SK-N-SH (cell line): ENCODE measurements around the gene ZNF117.

ENCODE experiments used
- EP300 ChIP-seq, 2 experiments: IDR thresholded peaks; 2 replicates each; pipeline versions ENCODE4 v1.4.0 to v1.6.1; 2012; ENCODE audit warnings: borderline replicate concordance in 1 of 2, low read depth in 1 of 2, low read length in 1 of 2
- FOXJ3 ChIP-seq: sonication (generic); formaldehyde crosslinking; IDR thresholded peaks from 2 replicates; pipeline ENCODE4 v1.5.1; 2020; ENCODE audit warnings: mild to moderate bottlenecking, missing genetic modification reagents
- FOXM1 ChIP-seq: IDR thresholded peaks from 2 replicates; pipeline ENCODE4 v1.4.0; 2012; ENCODE audit warnings: low read depth, mild to moderate bottlenecking
- POLR2AphosphoS5 ChIP-seq: IDR thresholded peaks from 2 replicates; pipeline ENCODE4 v1.6.1; 2012; ENCODE audit warnings: low read depth, low read length
- RAD21 ChIP-seq: IDR thresholded peaks from 2 replicates; pipeline ENCODE4 v1.6.1; 2012; ENCODE audit warnings: mild to moderate bottlenecking, low read length
- RFX5 ChIP-seq: IDR thresholded peaks from 2 replicates; pipeline ENCODE4 v1.6.1; 2012; ENCODE audit warnings: mild to moderate bottlenecking, improper control_type of control experiment, low read length
- SIN3A ChIP-seq: IDR thresholded peaks from 2 replicates; pipeline ENCODE4 v1.6.1; 2012; ENCODE audit warnings: low read depth, mild to moderate bottlenecking, low read length, moderate library complexity, borderline replicate concordance
- SMC3 ChIP-seq: IDR thresholded peaks from 2 replicates; pipeline ENCODE4 v1.6.1; 2012; ENCODE audit warnings: low read depth, low read length, improper control_type of control experiment
- TF ChIP-seq, protein P1 (sequence below): fragments of 200-600 bp; sonication (generic); IDR thresholded peaks from 2 replicates; pipeline ENCODE4 v1.6.1; 2017; ENCODE audit warnings: antibody characterized with exemption, mild to moderate bottlenecking, moderate library complexity
- TF ChIP-seq, protein P2 (sequence below): IDR thresholded peaks from 2 replicates; pipeline ENCODE4; 2012
- TF ChIP-seq, protein P3 (sequence below): IDR thresholded peaks from 2 replicates; pipeline ENCODE4 v1.4.0; 2012; ENCODE audit warnings: low read depth
- TF ChIP-seq, protein P4 (sequence below): IDR thresholded peaks from 2 replicates; pipeline ENCODE4 v1.6.1; 2012; ENCODE audit warnings: mild to moderate bottlenecking, low read depth, low read length, moderate library complexity
- TF ChIP-seq, protein P5 (sequence below): fragments of 150-350 bp; IDR thresholded peaks from 2 replicates; pipeline ENCODE4 v1.6.1; 2017; ENCODE audit warnings: antibody characterized with exemption, low read length, low read depth, borderline replicate concordance

DNA sequence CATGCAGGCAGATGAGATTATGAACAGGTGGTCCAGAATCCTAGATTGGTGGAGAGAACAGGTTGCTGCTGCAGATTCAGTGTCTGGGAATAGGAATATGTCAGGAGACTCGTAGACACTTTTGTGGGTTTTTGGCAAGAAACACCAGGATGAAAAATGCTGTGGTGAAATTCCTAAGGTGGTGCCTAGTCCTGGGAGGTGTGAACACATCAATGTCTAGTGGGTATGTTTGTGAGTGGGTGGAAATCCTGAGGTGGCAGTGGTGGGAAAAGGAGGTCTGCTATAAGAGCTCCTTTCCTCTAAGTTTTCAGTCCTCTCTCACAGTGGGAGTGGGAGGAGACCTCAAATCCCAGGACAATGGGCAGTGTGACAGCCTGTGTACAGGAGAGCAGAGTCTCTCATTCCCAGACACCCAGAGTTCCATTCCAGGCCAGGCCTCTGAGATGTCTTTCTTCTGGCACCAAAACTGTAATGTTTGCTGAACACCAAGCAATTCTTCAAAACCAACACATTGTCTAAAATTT lies 10.5 kb upstream of the ZNF117 start:
- TF ChIP-seq, protein P1, sequence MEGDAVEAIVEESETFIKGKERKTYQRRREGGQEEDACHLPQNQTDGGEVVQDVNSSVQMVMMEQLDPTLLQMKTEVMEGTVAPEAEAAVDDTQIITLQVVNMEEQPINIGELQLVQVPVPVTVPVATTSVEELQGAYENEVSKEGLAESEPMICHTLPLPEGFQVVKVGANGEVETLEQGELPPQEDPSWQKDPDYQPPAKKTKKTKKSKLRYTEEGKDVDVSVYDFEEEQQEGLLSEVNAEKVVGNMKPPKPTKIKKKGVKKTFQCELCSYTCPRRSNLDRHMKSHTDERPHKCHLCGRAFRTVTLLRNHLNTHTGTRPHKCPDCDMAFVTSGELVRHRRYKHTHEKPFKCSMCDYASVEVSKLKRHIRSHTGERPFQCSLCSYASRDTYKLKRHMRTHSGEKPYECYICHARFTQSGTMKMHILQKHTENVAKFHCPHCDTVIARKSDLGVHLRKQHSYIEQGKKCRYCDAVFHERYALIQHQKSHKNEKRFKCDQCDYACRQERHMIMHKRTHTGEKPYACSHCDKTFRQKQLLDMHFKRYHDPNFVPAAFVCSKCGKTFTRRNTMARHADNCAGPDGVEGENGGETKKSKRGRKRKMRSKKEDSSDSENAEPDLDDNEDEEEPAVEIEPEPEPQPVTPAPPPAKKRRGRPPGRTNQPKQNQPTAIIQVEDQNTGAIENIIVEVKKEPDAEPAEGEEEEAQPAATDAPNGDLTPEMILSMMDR, result no peak
- TF ChIP-seq SIN3A (no peak), POLR2AphosphoS5 (no peak), RFX5 (no peak), FOXJ3 (CRISPR knock-in tag) (no peak), RAD21 (no peak), EP300 (IDR thresholded peaks at IDR 0.05; ENCODE audit: borderline replicate concordance in 1 of 2, low read depth in 1 of 2, low read length in 1 of 2) (no peak), FOXM1 (no peak), SMC3 (no peak)
- TF ChIP-seq, protein P2, sequence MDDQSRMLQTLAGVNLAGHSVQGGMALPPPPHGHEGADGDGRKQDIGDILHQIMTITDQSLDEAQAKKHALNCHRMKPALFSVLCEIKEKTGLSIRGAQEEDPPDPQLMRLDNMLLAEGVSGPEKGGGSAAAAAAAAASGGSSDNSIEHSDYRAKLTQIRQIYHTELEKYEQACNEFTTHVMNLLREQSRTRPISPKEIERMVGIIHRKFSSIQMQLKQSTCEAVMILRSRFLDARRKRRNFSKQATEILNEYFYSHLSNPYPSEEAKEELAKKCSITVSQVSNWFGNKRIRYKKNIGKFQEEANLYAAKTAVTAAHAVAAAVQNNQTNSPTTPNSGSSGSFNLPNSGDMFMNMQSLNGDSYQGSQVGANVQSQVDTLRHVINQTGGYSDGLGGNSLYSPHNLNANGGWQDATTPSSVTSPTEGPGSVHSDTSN, result no peak
- TF ChIP-seq, protein P3, sequence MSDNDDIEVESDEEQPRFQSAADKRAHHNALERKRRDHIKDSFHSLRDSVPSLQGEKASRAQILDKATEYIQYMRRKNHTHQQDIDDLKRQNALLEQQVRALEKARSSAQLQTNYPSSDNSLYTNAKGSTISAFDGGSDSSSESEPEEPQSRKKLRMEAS, result no peak
- TF ChIP-seq, protein P4, sequence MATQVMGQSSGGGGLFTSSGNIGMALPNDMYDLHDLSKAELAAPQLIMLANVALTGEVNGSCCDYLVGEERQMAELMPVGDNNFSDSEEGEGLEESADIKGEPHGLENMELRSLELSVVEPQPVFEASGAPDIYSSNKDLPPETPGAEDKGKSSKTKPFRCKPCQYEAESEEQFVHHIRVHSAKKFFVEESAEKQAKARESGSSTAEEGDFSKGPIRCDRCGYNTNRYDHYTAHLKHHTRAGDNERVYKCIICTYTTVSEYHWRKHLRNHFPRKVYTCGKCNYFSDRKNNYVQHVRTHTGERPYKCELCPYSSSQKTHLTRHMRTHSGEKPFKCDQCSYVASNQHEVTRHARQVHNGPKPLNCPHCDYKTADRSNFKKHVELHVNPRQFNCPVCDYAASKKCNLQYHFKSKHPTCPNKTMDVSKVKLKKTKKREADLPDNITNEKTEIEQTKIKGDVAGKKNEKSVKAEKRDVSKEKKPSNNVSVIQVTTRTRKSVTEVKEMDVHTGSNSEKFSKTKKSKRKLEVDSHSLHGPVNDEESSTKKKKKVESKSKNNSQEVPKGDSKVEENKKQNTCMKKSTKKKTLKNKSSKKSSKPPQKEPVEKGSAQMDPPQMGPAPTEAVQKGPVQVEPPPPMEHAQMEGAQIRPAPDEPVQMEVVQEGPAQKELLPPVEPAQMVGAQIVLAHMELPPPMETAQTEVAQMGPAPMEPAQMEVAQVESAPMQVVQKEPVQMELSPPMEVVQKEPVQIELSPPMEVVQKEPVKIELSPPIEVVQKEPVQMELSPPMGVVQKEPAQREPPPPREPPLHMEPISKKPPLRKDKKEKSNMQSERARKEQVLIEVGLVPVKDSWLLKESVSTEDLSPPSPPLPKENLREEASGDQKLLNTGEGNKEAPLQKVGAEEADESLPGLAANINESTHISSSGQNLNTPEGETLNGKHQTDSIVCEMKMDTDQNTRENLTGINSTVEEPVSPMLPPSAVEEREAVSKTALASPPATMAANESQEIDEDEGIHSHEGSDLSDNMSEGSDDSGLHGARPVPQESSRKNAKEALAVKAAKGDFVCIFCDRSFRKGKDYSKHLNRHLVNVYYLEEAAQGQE, result no peak
- TF ChIP-seq, protein P5, sequence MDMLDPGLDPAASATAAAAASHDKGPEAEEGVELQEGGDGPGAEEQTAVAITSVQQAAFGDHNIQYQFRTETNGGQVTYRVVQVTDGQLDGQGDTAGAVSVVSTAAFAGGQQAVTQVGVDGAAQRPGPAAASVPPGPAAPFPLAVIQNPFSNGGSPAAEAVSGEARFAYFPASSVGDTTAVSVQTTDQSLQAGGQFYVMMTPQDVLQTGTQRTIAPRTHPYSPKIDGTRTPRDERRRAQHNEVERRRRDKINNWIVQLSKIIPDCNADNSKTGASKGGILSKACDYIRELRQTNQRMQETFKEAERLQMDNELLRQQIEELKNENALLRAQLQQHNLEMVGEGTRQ, result no peak
